Vagina (tissue), 2 donors: ENCODE data around the gene PARD6G.

Experiments
- POLR2A ChIP-seq, 2 donors: fragments of 450-650 bp; IDR thresholded peaks; one replicate each; pipeline ENCODE4 v1.6.1; 2017; ENCODE audit warnings: antibody characterized with exemption in 2 of 2, mild to moderate bottlenecking in 2 of 2, moderate library complexity in 2 of 2
- POLR2AphosphoS5 ChIP-seq, 2 donors: sonication (generic); formaldehyde crosslinking; IDR thresholded peaks; one replicate each; pipeline ENCODE4 v1.9.0; 2017; ENCODE audit warnings: antibody characterized with exemption in 2 of 2, mild to moderate bottlenecking in 2 of 2, low read depth in 1 of 2; ENCODE audit not compliant: insufficient read depth in 1 of 2
- TF ChIP-seq, protein P1 (sequence below), 3 experiments: fragments of 450-650 bp in 2 of 3; fragments of 200-600 bp in 1 of 3; sonication (generic) in 1 of 3; IDR thresholded peaks; one replicate each; pipeline ENCODE4 v1.5.1; 2017 to 2019; ENCODE audit warnings: antibody characterized with exemption in 3 of 3, mild to moderate bottlenecking in 2 of 3, moderate library complexity in 2 of 3

DNA sequence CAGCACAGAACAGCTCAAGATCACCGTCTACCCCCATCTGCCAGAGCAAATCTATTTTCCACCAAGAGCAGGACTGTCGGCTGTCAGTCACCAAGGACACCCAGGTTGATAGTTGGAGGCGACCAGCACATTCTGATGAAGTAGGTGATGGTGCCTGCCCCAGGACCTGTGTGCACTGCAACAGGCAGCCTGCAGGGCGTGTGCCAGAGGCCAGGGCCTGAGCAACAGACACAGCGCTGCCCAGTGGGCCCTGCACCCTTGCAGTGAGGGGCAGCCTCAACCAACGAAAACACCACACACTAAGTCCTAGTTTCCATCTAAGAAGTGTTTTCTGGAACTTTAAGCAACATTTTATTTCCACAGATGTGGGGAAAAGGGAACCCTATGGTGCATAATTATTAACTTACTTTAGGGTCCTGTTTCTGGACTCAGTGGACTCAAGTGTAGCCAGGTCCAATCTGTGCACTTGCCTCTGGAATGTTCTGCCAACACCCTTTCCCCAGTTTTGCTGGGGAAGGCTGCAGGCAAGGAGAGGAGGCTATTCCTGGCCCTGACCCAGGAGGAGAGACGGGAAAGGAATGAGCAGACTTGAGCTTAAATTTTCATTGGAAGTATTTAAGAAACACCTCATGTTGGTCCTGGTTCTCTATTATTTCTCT lies 76.8 kb downstream of the PARD6G start:
- no peak for TF ChIP-seq POLR2A (IDR thresholded peaks at IDR 0.05)
- TF ChIP-seq POLR2AphosphoS5 (IDR thresholded peaks at IDR 0.05; ENCODE audit: insufficient read depth in 1 of 2, low read depth in 1 of 2) = no peak
- TF ChIP-seq, protein P1, sequence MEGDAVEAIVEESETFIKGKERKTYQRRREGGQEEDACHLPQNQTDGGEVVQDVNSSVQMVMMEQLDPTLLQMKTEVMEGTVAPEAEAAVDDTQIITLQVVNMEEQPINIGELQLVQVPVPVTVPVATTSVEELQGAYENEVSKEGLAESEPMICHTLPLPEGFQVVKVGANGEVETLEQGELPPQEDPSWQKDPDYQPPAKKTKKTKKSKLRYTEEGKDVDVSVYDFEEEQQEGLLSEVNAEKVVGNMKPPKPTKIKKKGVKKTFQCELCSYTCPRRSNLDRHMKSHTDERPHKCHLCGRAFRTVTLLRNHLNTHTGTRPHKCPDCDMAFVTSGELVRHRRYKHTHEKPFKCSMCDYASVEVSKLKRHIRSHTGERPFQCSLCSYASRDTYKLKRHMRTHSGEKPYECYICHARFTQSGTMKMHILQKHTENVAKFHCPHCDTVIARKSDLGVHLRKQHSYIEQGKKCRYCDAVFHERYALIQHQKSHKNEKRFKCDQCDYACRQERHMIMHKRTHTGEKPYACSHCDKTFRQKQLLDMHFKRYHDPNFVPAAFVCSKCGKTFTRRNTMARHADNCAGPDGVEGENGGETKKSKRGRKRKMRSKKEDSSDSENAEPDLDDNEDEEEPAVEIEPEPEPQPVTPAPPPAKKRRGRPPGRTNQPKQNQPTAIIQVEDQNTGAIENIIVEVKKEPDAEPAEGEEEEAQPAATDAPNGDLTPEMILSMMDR (IDR thresholded peaks at IDR 0.05) = no peak
